H1 (cell line): ENCODE results near the gene ZSCAN12. TPM values are rescaled to one million over a fixed set of nuclear protein-coding genes. Genes with fewer than 3 reads are reported as not detected.

Source experiments
- polyA plus RNA-seq, 7 experiments: library from polyadenylated mRNA; depleted of rRNA in 3 of 7; stranded (reverse) in 5 of 7; unstranded in 2 of 7; fragments of >200 nt in 5 of 7; fragments of 200-250 nt in 2 of 7; gene quantifications; 1 replicate in 5 of 7; 2 replicates in 1 of 7; 4 replicates in 1 of 7; pipeline versions ENCODE4 v1.2.1 to v1.2.3, GENCODE V29; 2011 to 2013; ENCODE audit warnings: missing spikeins in 2 of 7, mixed read lengths in 2 of 7
- total RNA-seq: library from RNA; stranded (reverse); fragmentation: NEBNext Ultra II Directional; extraction: Animal tissue kit (Norgen Biotek cat#: 25700); gene quantifications from 2 replicates; pipeline ENCODE4 v1.2.1, GENCODE V29; 2021
- TF ChIP-seq, protein P1 (sequence below): IDR thresholded peaks from 2 replicates; pipeline ENCODE4 v1.6.1; 2012; ENCODE audit warnings: low read length, inconsistent platforms

The ZSCAN12 gene
- total and polyA plus RNA-seq, 2 of the 8 experiments (the other 6 are each of a cell fraction or from before 2014, with no cell fraction given) = 2.2 to 9.6 TPM

DNA sequence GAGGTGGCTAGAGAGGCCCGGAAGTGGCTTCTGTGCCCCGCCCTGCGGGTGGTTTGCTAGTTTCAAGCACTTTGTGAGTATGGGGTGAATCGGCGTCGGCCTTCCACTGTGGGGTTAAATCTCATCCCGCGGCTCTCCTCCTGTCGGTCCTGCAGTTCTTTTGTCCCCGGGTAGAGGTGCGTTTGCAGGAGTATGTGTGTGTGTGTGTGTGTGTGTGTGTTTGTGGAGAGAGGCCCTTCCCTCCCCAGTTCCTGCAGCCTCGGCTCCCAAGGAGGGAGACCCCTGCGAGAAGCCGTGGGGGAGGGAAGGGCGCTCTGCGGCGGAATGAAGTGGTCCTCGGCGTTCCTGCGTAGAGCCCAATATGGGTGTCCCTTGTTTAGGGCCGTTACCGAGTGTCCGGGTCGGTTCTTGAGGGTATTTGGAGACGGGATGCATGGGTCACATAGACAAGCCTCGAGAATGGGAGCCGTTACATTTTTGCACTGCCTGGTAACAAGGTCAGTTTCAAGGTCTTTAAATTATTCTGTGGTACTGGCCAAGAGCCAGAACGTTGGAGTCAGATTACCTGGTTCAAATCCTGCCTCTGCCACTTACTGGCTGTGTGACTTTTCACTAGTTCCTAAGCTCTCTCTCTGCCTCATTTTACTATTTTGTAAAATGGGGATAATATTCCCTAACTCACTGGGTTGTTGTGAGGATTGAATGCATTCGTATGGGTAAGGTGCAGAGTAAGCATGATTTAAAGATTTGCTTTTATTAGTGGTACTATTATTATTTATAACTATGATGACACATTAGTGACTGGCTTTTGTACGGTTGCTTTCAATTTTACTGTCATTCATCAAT is 49.4 kb downstream of the ZSCAN12 start, which contains the start of gene ZKSCAN3 (continued):
- TF ChIP-seq, protein P1, sequence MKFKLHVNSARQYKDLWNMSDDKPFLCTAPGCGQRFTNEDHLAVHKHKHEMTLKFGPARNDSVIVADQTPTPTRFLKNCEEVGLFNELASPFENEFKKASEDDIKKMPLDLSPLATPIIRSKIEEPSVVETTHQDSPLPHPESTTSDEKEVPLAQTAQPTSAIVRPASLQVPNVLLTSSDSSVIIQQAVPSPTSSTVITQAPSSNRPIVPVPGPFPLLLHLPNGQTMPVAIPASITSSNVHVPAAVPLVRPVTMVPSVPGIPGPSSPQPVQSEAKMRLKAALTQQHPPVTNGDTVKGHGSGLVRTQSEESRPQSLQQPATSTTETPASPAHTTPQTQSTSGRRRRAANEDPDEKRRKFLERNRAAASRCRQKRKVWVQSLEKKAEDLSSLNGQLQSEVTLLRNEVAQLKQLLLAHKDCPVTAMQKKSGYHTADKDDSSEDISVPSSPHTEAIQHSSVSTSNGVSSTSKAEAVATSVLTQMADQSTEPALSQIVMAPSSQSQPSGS = no peak
- TF ChIP-seq, all 59 proteins: peak for 12
